ENCODE data around the gene RNF180. TPM values are rescaled to one million over a fixed set of nuclear protein-coding genes. Genes with fewer than 3 reads are reported as not detected.

Gene RNF180
- total RNA-seq, 1 experiment from 2014 or later, result 5.4 TPM

- DNase-seq, result peak; percentile 70
- CTCF ChIA-PET, result interaction anchor here (2.7 kb wide), 1 partner anchor 60 kb away, joined by 18 read pairs; no protein-coding TSS in a partner anchor
- no peak for TF ChIP-seq EZH2phosphoT487 (IDR thresholded peaks at IDR 0.05; ENCODE audit: borderline replicate concordance, low read length)
- TF ChIP-seq, protein P1, sequence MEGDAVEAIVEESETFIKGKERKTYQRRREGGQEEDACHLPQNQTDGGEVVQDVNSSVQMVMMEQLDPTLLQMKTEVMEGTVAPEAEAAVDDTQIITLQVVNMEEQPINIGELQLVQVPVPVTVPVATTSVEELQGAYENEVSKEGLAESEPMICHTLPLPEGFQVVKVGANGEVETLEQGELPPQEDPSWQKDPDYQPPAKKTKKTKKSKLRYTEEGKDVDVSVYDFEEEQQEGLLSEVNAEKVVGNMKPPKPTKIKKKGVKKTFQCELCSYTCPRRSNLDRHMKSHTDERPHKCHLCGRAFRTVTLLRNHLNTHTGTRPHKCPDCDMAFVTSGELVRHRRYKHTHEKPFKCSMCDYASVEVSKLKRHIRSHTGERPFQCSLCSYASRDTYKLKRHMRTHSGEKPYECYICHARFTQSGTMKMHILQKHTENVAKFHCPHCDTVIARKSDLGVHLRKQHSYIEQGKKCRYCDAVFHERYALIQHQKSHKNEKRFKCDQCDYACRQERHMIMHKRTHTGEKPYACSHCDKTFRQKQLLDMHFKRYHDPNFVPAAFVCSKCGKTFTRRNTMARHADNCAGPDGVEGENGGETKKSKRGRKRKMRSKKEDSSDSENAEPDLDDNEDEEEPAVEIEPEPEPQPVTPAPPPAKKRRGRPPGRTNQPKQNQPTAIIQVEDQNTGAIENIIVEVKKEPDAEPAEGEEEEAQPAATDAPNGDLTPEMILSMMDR (conservative IDR thresholded peaks at IDR 0.05; ENCODE audit: low read depth, low read length), result peak; percentile 67
- no peak overlapping the region for H3K27ac ChIP-seq (ENCODE audit: low read length)
- H3K4me1 ChIP-seq (ENCODE audit: insufficient read depth, low read length), result peaks cover 15% of the 10 kb centered on the region
- H4K20me1 ChIP-seq (ENCODE audit: low read length), result no peaks in the 10 kb centered on the region
- intact Hi-C loops (cut with micrococcal nuclease), result loop anchor here (1.0 kb wide), 2 partner anchors 60 to 134 kb away; no protein-coding TSS in a partner anchor
- H3K27me3 ChIP-seq (ENCODE audit: low read length), result no peaks in the 10 kb centered on the region
- POLR2A ChIA-PET (ENCODE audit: unreplicated experiment), result no interaction called here
- no peaks in the 10 kb centered on the region for H3K79me2 ChIP-seq (ENCODE audit: low read length)
- H3F3A ChIP-seq (ENCODE audit: low read length, unreplicated experiment), result no peaks in the 10 kb centered on the region
- H3K36me3 ChIP-seq (ENCODE audit: low read depth, low read length), result no peaks in the 10 kb centered on the region
- H3K9me3 ChIP-seq (ENCODE audit: low read length), result no peaks in the 10 kb centered on the region
- no peak for ATAC-seq
- H3K4me3 ChIP-seq (ENCODE audit: low read length), result no peak overlapping the region
- no peaks in the 10 kb centered on the region for H3K9me2 ChIP-seq (replicated peaks; ENCODE audit: low read length)
- H3K9ac ChIP-seq (ENCODE audit: low read length), result no peak overlapping the region
- no peak overlapping the region for H3K4me2 ChIP-seq (ENCODE audit: low read length)
- no peak overlapping the region for H2AFZ ChIP-seq (ENCODE audit: low read length)
- BruUV-seq (replicated peaks), result no TSS peak
These were observed 42.3 kb downstream of the RNF180 start for GRCh38 chr5:64207978-64208377.

DNA sequence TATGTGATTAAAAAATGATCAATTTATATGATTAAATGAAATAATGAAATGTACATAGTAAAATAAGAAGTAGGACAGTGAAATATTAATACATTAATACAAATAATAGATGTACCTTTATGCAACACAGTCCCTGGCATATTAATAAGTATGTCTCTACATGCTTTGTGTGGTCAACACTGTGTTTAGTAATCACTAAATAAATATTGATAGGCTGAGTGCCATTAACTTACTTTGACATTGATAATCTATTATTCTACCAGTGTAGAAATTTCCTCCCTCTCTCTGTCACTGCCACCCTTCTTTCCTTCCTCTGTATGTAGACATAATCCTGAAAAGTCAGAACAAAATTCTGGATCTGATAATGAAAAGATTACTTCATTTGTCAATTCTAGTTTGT is 43.7 kb downstream of the RNF180 start:
- POLR2A ChIA-PET (ENCODE audit: unreplicated experiment), result no interaction called here
- no peaks in the 10 kb centered on the region for H3F3A ChIP-seq (ENCODE audit: low read length, unreplicated experiment)
- intact Hi-C loops (cut with micrococcal nuclease), result no loop called here
- ATAC-seq (no peak), DNase-seq (no peak)
- H3K9me2 ChIP-seq (replicated peaks; ENCODE audit: low read length), result no peaks in the 10 kb centered on the region
- H4K20me1 ChIP-seq (ENCODE audit: low read length), result no peaks in the 10 kb centered on the region
- peaks cover 15% of the 10 kb centered on the region for H3K4me1 ChIP-seq (ENCODE audit: insufficient read depth, low read length)
- no peak overlapping the region for H2AFZ ChIP-seq (ENCODE audit: low read length)
- CTCF ChIA-PET, result no interaction called here
- no peaks in the 10 kb centered on the region for H3K79me2 ChIP-seq (ENCODE audit: low read length)
- TF ChIP-seq EZH2phosphoT487 (IDR thresholded peaks at IDR 0.05; ENCODE audit: borderline replicate concordance, low read length) (no peak), EZH2 (IDR thresholded peaks at IDR 0.05; ENCODE audit: low read length, unreplicated experiment) (no peak)
- TF ChIP-seq, protein P1 (conservative IDR thresholded peaks at IDR 0.05; ENCODE audit: low read depth, low read length), result no peak
- no peak overlapping the region for H3K4me3 ChIP-seq (ENCODE audit: low read length)
- BruUV-seq (replicated peaks), result no TSS peak
- no peak overlapping the region for H3K27ac ChIP-seq (ENCODE audit: low read length)
- H3K9me3 ChIP-seq (ENCODE audit: low read length), result no peaks in the 10 kb centered on the region
- H3K27me3 ChIP-seq (ENCODE audit: low read length), result no peaks in the 10 kb centered on the region
- no peak overlapping the region for H3K4me2 ChIP-seq (ENCODE audit: low read length)
- no peaks in the 10 kb centered on the region for H3K36me3 ChIP-seq (ENCODE audit: low read depth, low read length)
- H3K9ac ChIP-seq (ENCODE audit: low read length), result no peak overlapping the region

GRCh38 chr5:64210866-64211265 is 45.2 kb downstream of the RNF180 start:
- ChIA-PET POLR2A (ENCODE audit: unreplicated experiment) (no interaction called here), CTCF (no interaction called here)
- no peaks in the 10 kb centered on the region for H3K36me3 ChIP-seq (ENCODE audit: low read depth, low read length)
- BruUV-seq (replicated peaks), result no TSS peak
- H3K9ac ChIP-seq (ENCODE audit: low read length), result no peak overlapping the region
- intact Hi-C loops (cut with micrococcal nuclease), result no loop called here
- H3F3A ChIP-seq (ENCODE audit: low read length, unreplicated experiment), result no peaks in the 10 kb centered on the region
- no peak overlapping the region for H3K27ac ChIP-seq (ENCODE audit: low read length)
- peak; percentile 87 for DNase-seq
- H3K27me3 ChIP-seq (ENCODE audit: low read length), result no peaks in the 10 kb centered on the region
- no peak for TF ChIP-seq EZH2 (IDR thresholded peaks at IDR 0.05; ENCODE audit: low read length, unreplicated experiment)
- TF ChIP-seq EZH2phosphoT487 (IDR thresholded peaks at IDR 0.05; ENCODE audit: borderline replicate concordance, low read length), result no peak
- TF ChIP-seq, protein P1 (conservative IDR thresholded peaks at IDR 0.05; ENCODE audit: low read depth, low read length), result no peak
- H3K4me1 ChIP-seq (ENCODE audit: insufficient read depth, low read length), result peaks cover 15% of the 10 kb centered on the region
- no peaks in the 10 kb centered on the region for H3K9me3 ChIP-seq (ENCODE audit: low read length)
- H4K20me1 ChIP-seq (ENCODE audit: low read length), result no peaks in the 10 kb centered on the region
- ATAC-seq, result peak; percentile 83
- H3K9me2 ChIP-seq (replicated peaks; ENCODE audit: low read length), result no peaks in the 10 kb centered on the region
- H2AFZ ChIP-seq (ENCODE audit: low read length), result no peak overlapping the region
- H3K4me2 ChIP-seq (ENCODE audit: low read length), result no peak overlapping the region
- H3K4me3 ChIP-seq (ENCODE audit: low read length), result no peak overlapping the region
- H3K79me2 ChIP-seq (ENCODE audit: low read length), result no peaks in the 10 kb centered on the region

All from PC-3 (cell line).